GM12865 (cell line): ENCODE data around the gene CD300C.
"Not testable (repeated sequence)": the region's sequence is repeated elsewhere in the genome, so short reads cannot be mapped to it uniquely, and the experiment has no call there.

Experiments
- DNase-seq: peaks from one replicate; pipeline ENCODE4 v3.0.0; 2010; ENCODE audit warnings: low read depth
- H3K4me3 ChIP-seq: 2 replicates; pipeline ENCODE4 v1.5.1; 2011; ENCODE audit warnings: mild to moderate bottlenecking, low read depth, low read length, control low read depth
- CTCF ChIP-seq: IDR thresholded peaks from 2 replicates; pipeline ENCODE4 v1.5.1; 2011; ENCODE audit warnings: low read length, control low read depth, low read depth, inconsistent platforms; ENCODE audit not compliant: insufficient read depth; ENCODE audit errors: missing control alignments

CD300C gene

DNA sequence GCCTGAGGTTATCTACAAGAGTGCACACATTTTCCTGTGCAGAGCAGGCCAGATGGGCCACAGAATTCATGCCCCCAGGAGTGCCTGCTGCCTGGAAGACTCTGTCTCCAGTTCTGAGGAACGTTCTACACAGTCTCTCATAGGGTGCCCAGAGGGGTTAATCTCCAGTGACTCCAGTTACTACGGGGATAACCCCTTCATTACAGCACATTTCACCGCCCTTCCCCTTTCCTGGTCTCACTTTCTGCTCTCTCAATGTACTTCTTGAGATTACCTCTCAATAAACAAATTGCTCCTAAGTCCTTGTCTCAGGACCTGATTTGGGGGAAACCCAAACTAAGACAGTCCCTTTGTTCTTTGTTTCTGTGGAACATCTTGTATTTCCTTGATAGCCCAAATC is 15.7 kb upstream of the CD300C start:
- no peak for TF ChIP-seq CTCF
- no peak overlapping the region for H3K4me3 ChIP-seq
- DNase-seq = no peak

DNA sequence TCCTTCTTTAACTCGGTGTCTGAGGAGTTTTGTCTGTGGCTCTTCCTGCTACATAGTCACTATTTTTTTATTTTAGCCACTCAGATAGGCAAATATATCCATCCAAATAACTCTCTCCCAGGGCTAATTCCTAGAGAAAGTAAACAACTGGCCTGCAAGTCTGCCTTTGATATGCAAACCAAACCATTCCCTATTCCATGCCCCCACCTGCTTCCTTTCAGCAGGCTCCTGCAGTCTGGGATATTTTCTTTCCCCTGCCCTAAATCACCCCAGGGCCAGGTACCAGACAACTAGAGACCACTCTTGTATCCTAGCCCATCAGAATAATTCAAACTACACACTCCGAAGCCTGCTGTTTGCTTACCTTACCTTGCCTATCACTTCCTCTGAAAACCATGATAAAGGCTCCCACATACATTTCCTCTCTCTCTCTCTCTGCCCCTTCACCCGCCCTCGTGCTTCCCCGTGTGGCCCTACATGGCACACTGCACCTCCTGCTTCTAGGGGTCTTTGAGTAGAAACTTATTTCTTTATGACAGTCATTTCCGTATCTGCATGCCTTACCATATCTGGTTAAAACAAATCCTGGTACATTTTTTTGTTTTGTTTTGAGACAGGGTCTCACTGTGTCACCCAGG is 13.1 kb upstream of the CD300C start:
- H3K4me3 ChIP-seq = no peak overlapping the region
- TF ChIP-seq CTCF = no peak
- no peak for DNase-seq

DNA sequence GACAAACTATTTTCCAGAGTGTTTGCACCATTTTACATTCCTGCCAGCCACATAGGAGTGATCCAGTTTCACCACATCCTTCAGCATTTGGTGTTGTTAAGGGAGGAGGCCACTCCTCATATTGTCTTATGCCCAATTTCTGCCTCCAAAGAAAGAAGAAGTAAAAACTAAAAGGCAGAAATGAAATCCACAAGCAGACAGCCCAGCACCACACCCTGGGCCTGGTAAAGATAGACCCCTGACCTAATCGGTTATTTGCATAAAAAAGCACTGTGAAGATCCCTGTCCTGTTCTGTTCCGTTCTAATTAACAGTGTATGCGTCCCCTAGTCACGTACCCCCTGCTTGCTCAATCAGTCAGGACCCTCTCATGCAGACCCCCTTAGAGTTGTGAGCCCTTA is 12.5 kb upstream of the CD300C start:
- not testable (repeated sequence) for DNase-seq, H3K4me3 ChIP-seq

GRCh38 chr17:74555427-74555940 is 9.6 kb upstream of the CD300C start:
- no peak for TF ChIP-seq CTCF
- no peak for DNase-seq
- H3K4me3 ChIP-seq = no peak overlapping the region

GRCh38 chr17:74554909-74555308 is 9.0 kb upstream of the CD300C start:
- no peak overlapping the region for H3K4me3 ChIP-seq
- no peak for TF ChIP-seq CTCF
- DNase-seq = no peak

- no peak overlapping the region for H3K4me3 ChIP-seq
- no peak for TF ChIP-seq CTCF
- no peak for DNase-seq
Measured at GRCh38 chr17:74552037-74552436, 6.1 kb upstream of the CD300C start.

- H3K4me3 ChIP-seq = no peak overlapping the region
- TF ChIP-seq CTCF = no peak
- DNase-seq = no peak
Measured at GRCh38 chr17:74550602-74551001, 4.7 kb upstream of the CD300C start.
